Kidney (tissue), 14 donors: ENCODE data around the gene KRTAP20-4. TPM values are rescaled to one million over a fixed set of nuclear protein-coding genes. Genes with fewer than 3 reads are reported as not detected.

Experiments used
- DNase-seq, 5 donors: peaks; one replicate each; pipeline ENCODE4 v3.0.0-alpha.2; 2013 to 2020
- FAIRE-seq: peaks from 2 replicates; lab custom pipeline; 2012; peaks lifted over from hg19 to GRCh38; lab: Jason Lieb, UNC
- H3K27ac ChIP-seq, 2 donors: one replicate each; pipeline ENCODE4 v1.7.0; 2013; ENCODE audit warnings: low read depth in 2 of 2, low read length in 2 of 2, inconsistent platforms in 1 of 2
- H3K27me3 ChIP-seq: one replicate; pipeline ENCODE4 v1.7.1; 2013; ENCODE audit warnings: low read length, inconsistent platforms; ENCODE audit not compliant: control insufficient read depth, insufficient read depth
- H3K36me3 ChIP-seq, 3 donors: one replicate each; pipeline versions ENCODE4 v1.7.0 to v1.7.1; 2013; ENCODE audit warnings: low read length in 3 of 3, control low read depth in 1 of 3, inconsistent platforms in 1 of 3; ENCODE audit not compliant: insufficient read depth in 3 of 3, control insufficient read depth in 2 of 3
- H3K4me1 ChIP-seq, 3 donors: one replicate each; pipeline versions ENCODE4 v1.7.0 to v1.7.1; 2013; ENCODE audit warnings: low read length in 3 of 3, inconsistent platforms in 1 of 3, low read depth in 1 of 3; ENCODE audit not compliant: control insufficient read depth in 2 of 3, insufficient read depth in 2 of 3
- H3K4me3 ChIP-seq, 3 donors: one replicate each; pipeline versions ENCODE4 v1.7.0 to v1.8.1; 2013; ENCODE audit warnings: low read length in 3 of 3, control low read depth in 1 of 3, inconsistent platforms in 1 of 3
- H3K9ac ChIP-seq, 3 donors: one replicate each; pipeline versions ENCODE4 v1.7.0 to v1.7.1; 2013; ENCODE audit warnings: low read length in 3 of 3, control low read depth in 1 of 3, inconsistent platforms in 1 of 3
- H3K9me3 ChIP-seq, 3 donors: one replicate each; pipeline versions ENCODE4 v1.7.0 to v1.7.1; 2013; ENCODE audit warnings: low read length in 3 of 3, control low read depth in 1 of 3, inconsistent platforms in 1 of 3; ENCODE audit not compliant: control insufficient read depth in 2 of 3, insufficient read depth in 1 of 3
- intact Hi-C: fragments of 100-400 bp; cut with DNase I; formaldehyde crosslinking; loops from one replicate; pipeline ENCODE4 v1.11.1; 2022
- polyA plus RNA-seq: library from polyadenylated mRNA; stranded (reverse); fragments of 350-450 nt; fragmentation: Illumina TruSeq; extraction: RNeasy Lipid Tissue Mini Kit (QIAGEN cat#74804); gene quantifications from one replicate; pipeline ENCODE4 v1.2.3, GENCODE V29; 2014; ENCODE audit warnings: low read depth, low replicate concordance; ENCODE audit not compliant: insufficient read depth
- total RNA-seq: library from RNA; stranded (reverse); fragmentation: NEBNext Ultra II Directional; extraction: Animal tissue kit (Norgen Biotek cat#: 25700); gene quantifications from one replicate; pipeline ENCODE4 v1.2.1, GENCODE V29; 2021
- TF ChIP-seq, protein P1 (sequence below): IDR thresholded peaks from 3 replicates; pipeline ENCODE4 v1.5.1; 2012; ENCODE audit warnings: mild to moderate bottlenecking, moderate library complexity, borderline replicate concordance; ENCODE audit not compliant: insufficient read depth; ENCODE audit errors: extremely low read depth
- donor health status: control.
- donor health status: control.
- donor health status: control.
- donor health status: control.
- donor health status: control.
- donor health status: DM: yes; HTN: yes; CAD: no.
- donor health status: Normal renal cell carcinoma (clear cell type).

The KRTAP20-4 gene
- total and polyA plus RNA-seq, 2 donors from 2014 or later: not detected

DNA sequence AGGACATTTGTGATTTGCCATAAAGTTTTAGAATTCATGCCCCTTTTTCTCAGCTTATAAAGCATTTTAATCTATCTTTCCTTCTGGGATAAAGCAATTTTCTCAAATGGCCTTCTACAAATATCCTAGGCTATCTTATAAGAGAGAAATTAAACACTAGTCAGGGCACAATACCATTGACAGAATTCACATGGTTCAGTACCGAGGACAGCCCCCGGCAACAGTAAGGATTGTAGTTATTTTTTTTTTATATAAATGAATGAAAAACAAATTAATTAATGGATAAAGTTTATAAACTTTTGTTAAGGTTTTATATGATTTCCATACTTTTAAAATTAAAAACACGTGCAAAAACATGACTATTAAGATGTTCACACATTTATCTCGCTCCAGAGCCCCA is 7.7 kb downstream of the KRTAP20-4 start:
- no peak for FAIRE-seq
- H3K27me3 ChIP-seq: no peaks in the 10 kb centered on the region
- no peak overlapping the region for H3K9ac ChIP-seq
- no peak overlapping the region for H3K4me3 ChIP-seq
- TF ChIP-seq, protein P1, sequence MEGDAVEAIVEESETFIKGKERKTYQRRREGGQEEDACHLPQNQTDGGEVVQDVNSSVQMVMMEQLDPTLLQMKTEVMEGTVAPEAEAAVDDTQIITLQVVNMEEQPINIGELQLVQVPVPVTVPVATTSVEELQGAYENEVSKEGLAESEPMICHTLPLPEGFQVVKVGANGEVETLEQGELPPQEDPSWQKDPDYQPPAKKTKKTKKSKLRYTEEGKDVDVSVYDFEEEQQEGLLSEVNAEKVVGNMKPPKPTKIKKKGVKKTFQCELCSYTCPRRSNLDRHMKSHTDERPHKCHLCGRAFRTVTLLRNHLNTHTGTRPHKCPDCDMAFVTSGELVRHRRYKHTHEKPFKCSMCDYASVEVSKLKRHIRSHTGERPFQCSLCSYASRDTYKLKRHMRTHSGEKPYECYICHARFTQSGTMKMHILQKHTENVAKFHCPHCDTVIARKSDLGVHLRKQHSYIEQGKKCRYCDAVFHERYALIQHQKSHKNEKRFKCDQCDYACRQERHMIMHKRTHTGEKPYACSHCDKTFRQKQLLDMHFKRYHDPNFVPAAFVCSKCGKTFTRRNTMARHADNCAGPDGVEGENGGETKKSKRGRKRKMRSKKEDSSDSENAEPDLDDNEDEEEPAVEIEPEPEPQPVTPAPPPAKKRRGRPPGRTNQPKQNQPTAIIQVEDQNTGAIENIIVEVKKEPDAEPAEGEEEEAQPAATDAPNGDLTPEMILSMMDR: no peak
- H3K36me3 ChIP-seq: no peaks in the 10 kb centered on the region
- H3K27ac ChIP-seq: no peak overlapping the region
- DNase-seq: no peak
- intact Hi-C loops: no loop called here
- no peaks in the 10 kb centered on the region for H3K4me1 ChIP-seq
- no peaks in the 10 kb centered on the region for H3K9me3 ChIP-seq

DNA sequence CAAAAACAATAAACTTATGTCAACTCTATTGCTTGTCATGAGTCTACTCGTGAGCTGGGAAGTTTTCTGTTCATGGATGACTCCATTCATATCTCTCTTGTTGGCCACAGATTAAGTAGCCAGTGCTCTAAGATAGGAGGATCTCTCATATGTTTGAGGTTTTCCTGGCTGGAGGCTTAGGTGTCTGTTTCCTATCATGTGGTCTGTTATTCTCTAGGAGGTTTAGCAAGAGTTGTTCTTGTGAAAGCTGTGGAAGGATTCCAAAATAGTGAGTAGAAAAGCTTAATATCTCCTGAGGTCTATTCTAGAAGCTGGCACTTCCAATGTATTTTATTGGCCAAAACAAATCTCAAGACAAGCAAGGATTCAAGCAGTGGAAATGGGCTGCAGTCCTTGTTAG is 8.8 kb downstream of the KRTAP20-4 start:
- Histone ChIP-seq H3K4me1 (no peaks in the 10 kb centered on the region), H3K27ac (no peak overlapping the region)

DNA sequence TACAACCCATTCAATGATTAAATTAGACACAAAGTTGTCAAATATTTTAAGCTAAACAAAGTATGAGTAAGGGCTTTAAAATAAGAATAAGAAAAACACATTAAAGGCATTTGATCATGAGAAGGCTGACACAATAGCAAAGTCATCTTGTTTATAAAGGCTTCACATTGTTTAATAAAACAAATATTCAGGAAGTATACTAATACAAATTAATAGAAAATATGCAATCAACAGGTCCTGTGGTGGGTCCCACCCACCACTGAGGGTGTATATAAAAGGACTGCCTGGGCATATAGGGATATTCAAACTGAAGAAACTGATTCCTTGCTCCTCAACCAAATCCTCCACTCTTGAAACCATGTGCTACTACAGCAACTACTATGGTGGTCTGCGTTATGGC is 14.5 kb downstream of the KRTAP20-4 start, which contains the start of gene KRTAP20-2:
Gene KRTAP20-2 (plus strand): TSS at position 301 of the 400 bp plus-strand sequence. CDS start 58 bp downstream, at position 359.
- Histone ChIP-seq H3K36me3 (no peaks in the 10 kb centered on the region), H3K27ac (no peak within 1 kb of the TSS), H3K9ac (no peak within 1 kb of the TSS), H3K27me3 (no peaks in the 10 kb centered on the region), H3K4me1 (no peaks in the 10 kb centered on the region), H3K4me3 (no peak within 1 kb of the TSS), H3K9me3 (no peaks in the 10 kb centered on the region)
- TF ChIP-seq, protein P1: no peak
- FAIRE-seq (no peak), DNase-seq (no peak)
- intact Hi-C loops: no loop called here

More for the DNA sequence above, 8.8 kb downstream of the KRTAP20-4 start:
- no peaks in the 10 kb centered on the region for H3K9me3 ChIP-seq
- DNase-seq (no peak), FAIRE-seq (no peak)
- intact Hi-C loops: no loop called here
- no peak overlapping the region for H3K4me3 ChIP-seq
- H3K9ac ChIP-seq: no peak overlapping the region
- no peaks in the 10 kb centered on the region for H3K36me3 ChIP-seq
- H3K27me3 ChIP-seq: no peaks in the 10 kb centered on the region
- TF ChIP-seq, protein P1: no peak

DNA sequence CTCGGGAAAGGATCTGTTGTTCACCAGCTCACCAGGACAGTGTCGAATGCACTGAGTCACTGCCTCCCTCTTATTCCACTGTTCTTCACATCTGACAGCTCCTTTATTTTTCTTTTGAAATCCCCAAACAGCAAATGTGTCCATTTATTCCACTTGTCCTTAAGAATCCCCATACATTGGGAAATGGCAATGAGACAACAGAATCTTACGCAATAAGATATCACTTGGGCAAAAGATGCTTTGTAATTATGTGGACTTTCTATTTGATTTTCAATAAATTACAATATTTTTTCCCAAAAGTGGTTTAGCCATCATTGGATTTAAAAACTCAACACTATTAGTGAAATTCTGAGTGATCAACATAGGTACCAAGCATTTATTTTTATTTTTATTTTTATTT is 18.3 kb downstream of the KRTAP20-4 start:
- no peak overlapping the region for H3K9ac ChIP-seq
- no peak overlapping the region for H3K27ac ChIP-seq
- no peaks in the 10 kb centered on the region for H3K9me3 ChIP-seq
- FAIRE-seq (no peak), DNase-seq (no peak)
- no peaks in the 10 kb centered on the region for H3K36me3 ChIP-seq
- H3K4me1 ChIP-seq: no peaks in the 10 kb centered on the region
- no peak overlapping the region for H3K4me3 ChIP-seq
- intact Hi-C loops: no loop called here
- TF ChIP-seq, protein P1: no peak
- no peaks in the 10 kb centered on the region for H3K27me3 ChIP-seq
